ENCODE measurements around the gene RHEX.
"Not testable (repeated sequence)": the region's sequence is repeated elsewhere in the genome, so short reads cannot be mapped to it uniquely, and the experiment has no call there.

RHEX gene, protein sequence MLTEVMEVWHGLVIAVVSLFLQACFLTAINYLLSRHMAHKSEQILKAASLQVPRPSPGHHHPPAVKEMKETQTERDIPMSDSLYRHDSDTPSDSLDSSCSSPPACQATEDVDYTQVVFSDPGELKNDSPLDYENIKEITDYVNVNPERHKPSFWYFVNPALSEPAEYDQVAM

DNA sequence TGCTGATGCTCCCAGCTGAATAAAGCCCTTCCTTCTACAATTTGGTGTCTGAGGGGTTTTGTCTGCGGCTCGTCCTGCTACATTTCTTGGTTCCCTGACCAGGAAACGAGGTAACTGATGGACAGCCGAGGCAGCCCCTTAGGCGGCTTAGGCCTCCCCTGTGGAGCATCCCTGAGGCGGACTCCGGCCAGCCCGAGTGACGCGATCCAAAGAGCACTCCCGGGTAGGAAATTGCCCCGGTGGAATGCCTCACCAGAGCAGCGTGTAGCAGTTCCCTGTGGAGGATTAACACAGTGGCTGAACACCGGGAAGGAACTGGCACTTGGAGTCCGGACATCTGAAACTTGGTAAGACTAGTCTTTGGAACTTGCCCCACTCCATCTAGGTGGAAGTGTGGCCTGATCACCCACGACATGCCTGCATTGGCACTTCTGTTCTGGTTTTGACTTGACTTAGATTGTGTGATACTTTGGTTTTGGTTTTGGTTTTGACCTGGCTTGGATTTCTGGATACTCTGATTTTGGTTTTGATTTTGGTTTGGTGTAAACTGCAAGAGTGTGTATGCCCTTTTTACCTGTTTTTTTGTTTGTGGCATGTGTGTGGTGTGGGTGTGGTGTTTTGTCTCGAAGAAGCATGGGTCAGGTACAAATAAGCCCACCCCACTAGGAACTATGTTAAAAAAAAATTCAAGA lies at the start of gene RHEX:
Gene RHEX, plus strand, starts transcription at position 255 of the 692 bp plus-strand sequence. CDS start 44,656 bp downstream, outside the sequence.
- DNase-seq = not testable (repeated sequence)

DNA sequence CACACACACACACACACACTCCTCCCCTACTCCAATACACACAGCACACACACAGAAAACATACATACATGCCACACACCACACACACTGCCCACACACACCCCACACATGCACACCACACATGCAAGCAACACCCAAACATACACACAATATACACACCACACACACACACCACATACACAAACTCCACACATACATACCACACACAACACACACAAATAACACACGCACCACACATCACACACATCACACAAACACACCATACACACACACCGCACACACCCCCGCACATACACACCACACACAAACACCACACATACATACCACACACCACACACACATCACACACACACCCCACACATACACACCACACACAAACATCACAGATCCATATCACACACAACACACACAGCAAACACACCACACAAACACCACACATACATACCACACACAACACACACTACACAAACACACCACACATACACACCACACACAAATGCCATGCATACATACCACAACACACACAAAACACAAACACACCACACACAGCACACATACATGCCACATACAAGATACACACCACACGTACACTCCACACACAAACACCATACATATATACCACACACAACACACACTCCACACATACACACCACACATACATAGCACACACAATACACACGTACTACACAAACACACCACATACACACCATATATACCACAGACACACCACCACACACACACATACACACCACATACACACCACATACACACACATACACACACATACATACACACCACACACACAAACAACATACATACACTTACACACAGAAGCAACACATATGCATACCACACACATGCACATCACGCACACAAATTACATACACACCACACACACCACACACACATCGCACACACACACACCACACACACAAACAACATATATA lies 48.8 kb upstream of the RHEX start:
- no peak for DNase-seq

DNA sequence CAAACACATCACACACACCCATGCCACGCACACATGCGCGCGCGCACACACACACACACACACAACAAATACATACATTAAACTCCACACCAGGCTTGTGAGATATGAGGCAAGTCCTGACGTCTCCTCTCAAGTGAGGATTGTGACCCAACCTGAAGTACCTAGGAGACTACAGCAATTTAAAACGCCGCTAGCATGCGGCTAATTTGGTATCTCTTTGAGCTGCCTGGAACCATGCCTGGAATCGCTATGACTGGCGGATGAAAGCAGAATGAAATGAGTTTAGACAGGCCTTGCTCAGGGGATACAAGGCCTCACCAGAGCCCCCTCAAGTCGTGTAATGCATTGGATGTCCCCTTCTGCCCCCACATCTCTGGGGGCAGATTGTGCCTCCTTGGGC lies 48.1 kb upstream of the RHEX start:
- peak; percentile 12 for DNase-seq

DNA sequence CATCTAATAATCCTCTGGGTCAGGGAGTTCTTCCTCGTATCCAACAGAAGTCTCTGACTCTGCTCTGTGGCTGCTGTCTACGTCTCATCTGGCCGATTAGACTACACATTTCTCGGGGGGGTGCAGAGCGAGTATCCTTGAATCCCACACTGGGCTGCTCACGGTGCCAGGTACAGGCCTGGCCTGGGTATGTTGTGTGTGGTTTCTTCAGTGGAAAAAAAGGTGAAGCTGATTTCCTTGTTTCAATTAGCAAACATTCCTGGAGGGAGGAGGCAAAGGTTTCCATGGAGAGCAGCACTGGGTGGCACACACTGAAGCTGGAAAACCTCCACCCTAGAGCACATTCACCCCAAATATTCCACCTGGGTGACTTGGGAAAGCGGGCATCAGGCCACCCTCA lies 47.7 kb upstream of the RHEX start:
- DNase-seq = no peak

DNA sequence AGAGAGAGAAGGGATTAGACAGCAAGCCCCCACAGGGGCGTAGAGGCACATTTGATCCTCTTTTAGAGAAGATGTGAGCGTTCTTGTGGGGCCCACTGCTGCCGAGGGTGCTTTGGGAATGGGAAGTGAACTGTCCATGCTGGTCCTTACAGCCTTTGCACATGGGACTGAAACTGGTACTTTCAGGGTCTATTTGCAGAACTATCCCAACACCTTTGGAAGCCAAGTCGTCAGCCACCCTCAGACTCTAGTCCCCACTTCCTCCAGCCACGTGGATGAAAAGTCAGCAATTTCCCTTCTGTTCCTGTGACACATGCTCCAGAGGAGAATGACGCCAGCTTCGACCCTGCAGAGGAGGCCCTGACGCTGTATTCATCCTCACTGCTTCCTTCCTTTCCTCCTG lies 47.2 kb upstream of the RHEX start:
- DNase-seq = no peak

DNA sequence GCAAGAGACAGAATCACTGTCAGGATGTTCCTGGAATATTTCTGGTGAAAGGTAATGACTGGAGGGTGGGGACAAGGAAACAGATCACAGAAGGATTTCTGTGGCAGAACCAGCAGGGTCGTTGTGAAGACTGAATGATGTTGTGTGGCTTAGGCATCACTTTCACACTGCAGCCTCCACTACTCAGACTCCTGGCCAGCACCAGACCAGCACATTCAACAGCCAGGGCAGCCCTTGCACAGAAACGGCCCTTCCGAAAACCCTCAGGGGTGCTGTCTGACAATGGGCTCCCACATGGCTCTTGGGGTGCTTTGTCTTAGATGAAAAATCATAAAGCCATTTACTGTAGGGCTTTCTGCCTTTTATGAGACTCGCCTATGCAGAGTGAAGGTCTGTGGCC lies 46.0 kb upstream of the RHEX start:
- DNase-seq = no peak

DNA sequence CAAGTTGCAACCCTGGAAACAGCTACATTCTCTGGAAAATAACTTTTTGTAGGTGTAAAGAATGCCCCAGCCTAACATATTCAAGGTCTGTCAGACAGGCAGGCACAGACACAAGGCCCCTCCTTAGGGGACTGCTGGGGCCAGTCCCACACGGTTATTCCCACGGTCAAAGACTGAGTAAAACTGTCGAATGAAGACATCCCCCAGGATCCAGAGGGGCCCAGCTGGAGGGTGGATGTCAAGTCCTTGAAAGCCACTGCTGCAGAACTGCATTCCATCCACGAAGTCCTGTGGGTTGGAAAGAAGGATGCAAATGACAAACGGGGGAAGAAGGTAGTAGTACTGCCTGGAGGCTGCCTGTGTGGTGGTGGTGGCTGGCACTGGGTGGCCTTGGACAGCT lies 42.9 kb upstream of the RHEX start:
- DNase-seq = no peak

DNA sequence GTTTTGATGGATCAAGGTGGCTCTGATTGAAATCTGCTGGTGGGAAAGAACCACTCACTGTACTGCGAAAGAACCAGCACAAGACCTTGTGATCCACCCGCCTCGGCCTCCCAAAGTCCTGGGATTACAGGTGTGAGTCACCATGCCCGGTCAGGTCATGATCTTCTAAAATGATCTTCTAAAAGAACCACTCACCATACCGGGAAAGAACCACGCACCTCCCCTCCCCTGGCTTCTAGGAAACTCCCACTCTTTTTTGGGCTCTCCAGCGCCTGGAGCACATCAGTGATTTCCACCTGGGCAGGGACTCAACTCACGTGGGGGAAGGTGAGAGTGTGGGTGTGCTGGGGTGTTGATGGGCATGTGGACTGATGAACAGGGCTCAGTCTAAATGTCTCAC lies 41.9 kb upstream of the RHEX start:
- DNase-seq = no peak

DNA sequence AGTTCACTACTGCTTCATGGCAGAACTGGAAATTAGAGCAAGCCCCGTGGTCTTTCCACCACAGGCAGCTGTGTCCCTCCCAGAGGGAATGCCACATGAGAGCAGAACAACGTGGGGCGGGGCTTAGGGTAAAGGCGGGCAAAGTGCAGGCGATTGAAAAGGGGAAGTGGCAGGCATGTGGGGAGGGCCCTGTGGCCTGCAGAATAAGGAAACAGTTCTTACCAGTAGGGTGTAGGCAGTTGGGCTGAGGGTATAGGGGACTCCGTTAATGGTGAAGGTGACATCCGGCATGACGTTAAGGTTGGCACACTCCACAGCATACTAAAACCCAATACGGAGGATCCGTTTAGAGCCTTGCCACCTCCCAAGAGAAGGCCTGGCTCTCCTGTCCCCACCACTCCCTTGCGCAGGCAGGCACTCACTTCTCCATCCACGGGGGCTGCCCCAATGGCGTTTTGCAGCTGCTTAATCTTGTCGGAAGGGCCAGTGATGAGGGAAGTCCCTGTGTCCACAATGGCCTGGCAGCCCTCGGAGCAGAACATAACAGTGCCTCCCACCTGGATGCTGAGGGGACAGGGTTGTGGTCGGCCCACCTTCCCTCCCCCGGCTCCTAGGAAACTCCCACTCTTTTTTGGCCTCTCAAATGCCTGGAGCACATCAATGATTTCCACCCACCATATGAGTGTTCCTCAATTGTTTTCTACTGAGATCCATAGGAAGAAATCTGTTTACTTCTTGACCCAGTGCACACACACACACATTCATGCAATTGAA lies 40.7 kb upstream of the RHEX start:
- DNase-seq = no peak

DNA sequence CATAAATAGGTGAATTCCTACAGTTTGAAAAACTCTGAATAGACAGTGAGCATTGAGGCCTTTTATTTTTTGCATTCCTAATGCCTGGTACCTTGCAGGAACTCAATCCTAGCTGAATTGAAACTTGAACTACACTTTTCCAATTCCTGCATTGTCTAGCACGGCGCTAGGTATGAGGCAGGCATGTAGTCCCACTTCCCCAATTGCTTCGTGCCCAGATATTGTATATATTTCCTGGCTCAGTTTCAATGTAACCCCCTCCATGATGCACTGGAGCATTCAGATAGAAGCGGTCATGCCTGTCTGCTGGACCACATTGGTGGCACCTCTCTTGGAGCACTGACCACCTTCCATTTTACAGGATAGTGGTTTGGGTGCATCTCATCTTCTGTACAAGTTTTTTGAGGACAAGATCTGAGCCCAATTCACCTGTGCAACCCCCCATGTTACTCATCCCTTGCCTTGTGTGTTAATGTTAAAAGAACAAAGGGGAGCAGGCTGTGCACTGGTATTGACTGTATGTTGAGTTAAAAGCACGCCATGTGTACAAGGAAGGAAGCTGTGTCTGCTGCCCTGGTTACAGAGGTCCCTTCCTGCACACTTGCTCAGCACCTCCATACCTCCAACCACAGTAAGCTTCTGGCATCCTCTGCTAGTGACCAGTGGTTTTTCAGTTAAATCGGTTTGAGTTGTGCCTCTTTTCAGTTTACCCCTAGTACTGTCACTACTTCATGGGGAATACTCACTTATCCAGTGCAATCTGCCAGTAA lies 39.8 kb upstream of the RHEX start:
- DNase-seq = no peak

DNA sequence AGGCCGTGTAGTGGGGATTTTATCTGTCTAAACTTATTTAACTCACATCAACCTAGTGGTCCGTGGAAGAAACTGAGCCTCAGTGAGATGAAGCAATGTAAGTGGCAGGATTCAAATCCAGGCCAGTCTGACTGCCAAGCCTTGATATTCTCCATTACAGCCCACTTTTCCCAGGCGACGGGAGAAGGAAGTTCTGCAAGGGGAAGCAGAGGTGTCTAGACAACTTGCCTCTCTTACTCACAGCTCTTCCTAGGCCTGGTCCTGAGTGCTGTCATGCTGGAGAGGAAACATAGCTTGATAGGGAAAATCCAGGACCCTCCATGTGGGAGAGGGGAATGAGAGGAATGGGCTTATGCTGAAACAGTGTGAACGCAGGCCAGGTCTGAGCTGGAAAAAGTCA lies 38.4 kb upstream of the RHEX start:
- DNase-seq = no peak

DNA sequence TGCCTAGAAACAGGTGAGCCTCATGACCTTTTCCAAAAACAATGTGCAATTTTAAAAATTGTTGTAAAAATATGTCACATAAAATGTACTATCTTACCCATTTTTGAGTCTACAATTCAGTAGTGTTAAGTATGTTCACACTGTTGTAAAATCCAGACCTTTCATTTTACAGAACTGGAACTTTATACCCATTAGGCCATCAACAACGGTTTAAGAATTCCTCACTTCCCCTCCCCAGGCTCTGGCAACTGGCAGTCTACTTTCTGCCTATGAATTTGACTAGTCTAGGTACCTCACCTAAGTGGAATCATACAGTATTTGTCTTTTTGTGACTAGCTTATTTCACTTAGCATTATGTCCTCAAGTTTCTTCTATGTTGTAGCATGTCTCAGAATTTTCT lies 37.9 kb upstream of the RHEX start:
- no peak for DNase-seq

DNA sequence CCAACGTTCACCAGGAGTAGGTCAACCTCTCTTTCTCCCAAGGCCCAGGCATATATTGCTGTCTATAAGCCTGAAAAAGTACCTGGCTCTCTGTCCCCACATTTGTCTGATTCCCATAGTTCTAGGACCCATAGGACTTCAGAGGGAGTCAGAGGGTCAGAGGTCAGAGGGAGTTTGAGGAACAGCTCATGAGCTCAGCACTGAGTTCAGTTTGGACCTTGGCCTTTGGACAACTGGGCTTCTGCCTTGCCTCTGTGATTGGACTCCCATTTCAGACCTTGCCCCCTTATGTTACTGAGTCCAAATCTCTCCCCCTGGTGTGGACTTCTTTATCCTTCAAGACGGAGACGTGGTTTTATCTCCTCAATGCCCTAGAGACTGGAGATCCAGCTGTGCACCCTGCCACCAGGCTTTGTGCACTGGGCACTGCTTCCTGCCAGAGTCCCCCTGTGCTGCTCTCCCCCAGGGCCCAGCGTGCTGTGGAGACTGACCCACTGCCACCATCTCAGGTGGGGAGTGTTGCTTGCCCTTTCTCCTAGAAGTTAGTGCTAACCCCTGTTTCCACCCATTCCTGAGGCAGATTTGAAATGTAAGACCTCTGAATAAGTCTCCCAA lies 32.5 kb upstream of the RHEX start:
- no peak for DNase-seq

DNA sequence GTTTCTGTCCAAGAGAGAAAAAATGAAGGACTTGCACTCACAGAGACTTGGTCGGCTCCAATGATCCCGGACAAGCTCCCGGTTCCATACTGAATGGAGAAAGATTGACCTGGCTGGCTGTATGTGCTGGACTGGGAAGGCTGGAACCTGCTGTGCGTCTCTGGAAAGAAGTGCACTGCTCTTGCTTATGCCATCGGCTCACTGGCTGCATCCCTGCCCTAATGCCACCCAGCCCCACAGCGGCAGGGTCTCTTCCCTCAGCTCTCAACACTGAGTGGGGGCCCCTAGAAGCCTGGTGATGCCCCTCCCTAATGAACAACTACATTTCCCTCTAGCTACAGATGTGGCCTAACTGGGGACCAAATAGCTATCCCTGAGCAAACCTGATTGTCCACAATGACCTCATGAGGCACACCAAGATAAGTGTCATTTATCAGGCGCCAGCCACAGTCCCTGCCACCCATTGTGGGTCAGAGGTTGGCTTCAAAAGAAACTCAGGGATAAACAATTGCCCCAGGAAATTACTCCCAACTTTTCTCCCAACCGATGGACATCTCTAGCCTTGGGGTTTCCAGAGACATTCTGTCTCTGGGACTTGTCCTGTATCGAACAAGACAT lies 31.9 kb upstream of the RHEX start:
- DNase-seq = no peak

DNA sequence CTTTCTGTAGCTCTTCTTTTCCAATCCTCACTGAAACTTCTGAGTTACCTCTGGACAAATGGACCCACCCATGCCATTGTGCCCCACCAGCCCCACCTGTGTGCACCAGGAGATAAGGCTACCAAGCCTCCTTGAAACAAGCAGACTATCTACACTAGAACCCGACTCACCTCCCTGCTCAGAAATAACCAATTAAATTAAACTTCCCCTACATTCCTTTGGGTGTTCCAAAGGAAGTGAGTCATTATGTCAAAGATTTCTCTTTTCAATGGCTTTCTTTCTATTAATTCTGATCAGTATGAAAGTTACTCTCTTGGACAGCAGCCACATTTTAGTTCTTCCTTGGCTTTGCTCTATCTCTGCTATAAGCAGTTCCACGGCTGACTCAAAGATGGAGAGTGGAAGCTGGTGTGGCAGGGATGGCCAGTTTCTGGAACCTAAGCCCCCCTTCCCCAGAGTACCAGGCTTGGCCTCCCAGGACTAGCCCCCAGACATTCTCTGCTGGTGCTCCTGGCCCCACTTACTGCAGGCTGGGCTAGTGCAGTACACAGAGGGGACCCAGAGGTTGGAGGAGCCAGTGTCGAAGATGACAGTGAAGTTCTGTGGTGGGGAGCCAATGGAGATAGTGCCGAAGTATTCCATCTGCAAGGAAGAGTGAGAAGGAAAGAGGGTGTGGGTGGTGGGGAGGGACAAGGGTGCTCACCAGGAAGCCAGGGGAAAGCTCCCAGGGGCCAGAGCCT lies 31.2 kb upstream of the RHEX start:
- no peak for DNase-seq

DNA sequence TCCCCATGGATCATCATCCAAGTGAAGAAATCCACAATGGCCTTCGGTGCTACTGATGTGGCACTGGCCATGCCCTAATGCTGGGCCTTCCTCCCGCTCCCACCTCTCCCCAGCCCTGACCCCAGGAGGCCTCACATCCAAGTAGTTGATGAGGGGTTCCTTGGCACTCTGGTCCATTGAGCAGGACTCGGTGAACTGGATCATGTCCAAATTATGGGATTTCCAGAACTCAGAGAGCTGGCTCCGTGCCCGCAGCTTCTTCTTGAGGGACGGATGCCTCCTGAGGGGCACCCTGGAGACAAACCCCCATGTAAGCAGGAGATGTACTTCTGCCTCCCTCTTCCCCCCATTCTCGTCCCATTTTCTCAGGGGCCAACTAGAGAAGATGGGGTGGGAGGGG lies 30.2 kb upstream of the RHEX start:
- DNase-seq = no peak

DNA sequence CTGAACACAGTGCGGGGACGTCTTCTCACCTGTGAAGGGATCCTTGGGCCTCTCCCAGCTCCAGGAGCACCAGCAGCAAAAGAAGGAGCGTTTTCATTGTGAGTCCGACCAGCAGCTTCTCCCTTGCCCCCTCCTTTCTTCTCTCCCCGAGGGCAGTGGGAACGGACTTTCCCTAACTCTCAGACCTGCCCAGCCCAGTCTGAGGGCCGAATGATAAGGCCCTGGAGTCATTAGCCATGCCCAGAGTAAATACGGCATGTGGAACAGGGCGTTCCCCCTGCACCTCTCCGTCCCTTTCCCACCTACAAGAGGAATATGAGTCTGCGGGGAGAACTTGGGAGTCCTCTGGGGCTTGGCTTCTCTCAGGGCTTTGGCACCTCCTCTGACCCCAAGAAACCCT lies 29.3 kb upstream of the RHEX start, which contains the start of gene CTSE:
Gene CTSE, minus strand, starts transcription at position 201 of the 400 bp plus-strand sequence. Its CDS starts 104 bp downstream, at position 97.
- no peak for DNase-seq

DNA sequence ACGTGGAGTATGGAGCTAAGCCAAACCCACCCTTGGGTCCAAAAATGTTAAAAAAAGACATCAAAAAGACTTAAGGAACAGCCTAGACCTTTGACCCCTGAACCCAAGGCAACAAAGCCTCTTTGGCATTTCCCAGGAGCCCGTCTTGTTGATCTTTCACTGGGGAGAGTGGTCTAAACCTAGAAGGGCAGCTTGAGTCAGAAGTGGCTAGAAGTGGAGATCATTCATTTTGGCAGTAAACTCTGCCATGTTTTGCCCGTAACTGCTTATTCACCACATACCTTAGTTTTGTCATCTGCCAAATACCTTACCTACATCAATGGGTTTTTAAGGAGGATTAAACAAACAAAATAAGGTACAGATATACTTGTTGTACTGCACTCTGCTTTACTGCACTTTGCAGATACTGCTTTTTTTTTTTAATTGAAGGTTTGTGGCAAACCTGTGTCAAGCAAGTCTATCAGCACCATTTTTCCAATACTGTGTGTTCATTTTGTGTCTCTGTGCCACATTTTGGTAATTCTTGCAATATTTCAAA lies 27.6 kb upstream of the RHEX start:
- DNase-seq = no peak

DNA sequence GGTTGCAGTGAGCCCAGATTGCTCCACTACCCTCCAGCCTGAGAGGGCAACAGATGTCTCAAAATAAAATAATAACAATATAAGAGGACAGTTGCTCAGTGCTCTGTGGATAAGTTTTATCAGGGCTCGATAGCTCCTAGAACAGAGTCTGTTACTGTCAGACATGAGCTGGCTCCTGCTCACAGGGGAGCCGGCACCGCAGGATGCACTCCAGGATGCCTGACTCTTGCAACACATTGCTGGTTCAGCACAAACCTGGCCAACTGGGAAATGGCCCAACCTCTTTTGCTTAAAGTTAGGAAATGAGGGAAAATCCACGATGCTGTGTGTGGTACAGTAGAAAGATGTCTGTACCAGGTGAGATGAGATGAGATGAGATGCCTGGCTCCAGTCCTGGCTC lies 23.5 kb upstream of the RHEX start:
- DNase-seq = no peak

DNA sequence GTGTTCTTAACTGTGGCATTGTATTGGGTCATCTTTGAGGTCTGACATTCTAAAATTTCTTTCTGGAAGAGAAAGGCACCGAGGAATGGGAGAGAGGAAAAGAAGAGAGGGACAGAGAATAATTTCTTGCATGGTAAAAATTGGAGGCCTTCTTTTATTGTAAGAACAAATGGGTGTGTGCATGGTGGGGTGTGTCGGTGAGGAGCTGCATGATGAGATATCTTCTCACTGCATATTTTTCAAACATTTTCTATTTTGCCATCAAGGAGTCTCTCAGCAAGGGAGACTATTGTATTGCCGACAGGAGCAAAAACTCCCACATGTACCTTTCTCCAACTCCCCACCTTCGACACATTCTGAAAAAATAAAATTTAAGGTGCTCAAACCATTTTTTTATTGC lies 22.8 kb upstream of the RHEX start:
- DNase-seq = no peak

Measured in COR-L47 (cell line).